Glomerular visceral epithelial cell (primary cell): ENCODE data around the gene OTUD3.
A peak's percentile ranks its signal among the peaks of the same experiment; 100 is the strongest.

ENCODE experiments used
- DNase-seq: peaks from one replicate; pipeline ENCODE4 v3.0.0-alpha.2; 2016; ENCODE audit errors: extremely low spot score

OTUD3 gene

DNA sequence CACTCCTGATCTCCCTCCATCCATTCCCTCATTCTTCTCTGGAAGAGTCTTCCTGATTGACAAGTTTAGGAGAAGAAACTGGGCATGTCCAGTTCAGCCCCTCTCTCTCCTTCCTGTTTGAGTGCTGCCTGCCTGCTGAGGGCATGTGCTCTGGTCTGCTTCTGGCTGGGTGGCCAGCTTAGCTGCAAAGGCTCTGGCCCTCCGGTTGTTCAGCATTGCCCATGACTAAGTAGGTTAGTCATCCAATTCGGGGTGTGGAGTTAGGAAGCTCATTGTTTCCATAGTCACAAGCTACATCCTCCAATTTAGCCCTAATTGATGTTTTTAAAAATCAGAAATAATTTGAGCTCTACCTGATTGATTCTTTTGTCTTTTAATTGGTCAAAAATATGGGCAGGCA, 66.8 kb downstream of the OTUD3 start:
- peak; percentile 18 for DNase-seq

DNA sequence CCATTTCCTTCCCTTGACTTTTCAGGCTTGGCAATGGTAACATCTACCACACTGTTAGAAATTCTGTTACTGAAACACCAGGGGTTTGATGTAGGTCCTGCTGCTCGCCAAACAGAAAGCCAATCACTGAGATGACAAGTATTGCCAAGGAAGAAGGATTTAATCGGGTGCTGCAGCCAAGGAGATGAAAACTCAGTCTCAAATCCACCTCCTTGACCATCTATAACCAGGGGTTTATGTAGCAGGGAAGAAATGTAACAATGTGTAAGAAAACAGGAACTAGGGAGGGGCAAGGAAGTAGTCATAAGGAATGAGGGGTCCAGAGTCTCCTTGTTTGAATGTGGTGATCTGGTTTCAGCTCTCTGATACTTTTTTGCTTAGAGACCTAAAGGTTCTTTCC, 71.9 kb downstream of the OTUD3 start:
- no peak for DNase-seq

DNA sequence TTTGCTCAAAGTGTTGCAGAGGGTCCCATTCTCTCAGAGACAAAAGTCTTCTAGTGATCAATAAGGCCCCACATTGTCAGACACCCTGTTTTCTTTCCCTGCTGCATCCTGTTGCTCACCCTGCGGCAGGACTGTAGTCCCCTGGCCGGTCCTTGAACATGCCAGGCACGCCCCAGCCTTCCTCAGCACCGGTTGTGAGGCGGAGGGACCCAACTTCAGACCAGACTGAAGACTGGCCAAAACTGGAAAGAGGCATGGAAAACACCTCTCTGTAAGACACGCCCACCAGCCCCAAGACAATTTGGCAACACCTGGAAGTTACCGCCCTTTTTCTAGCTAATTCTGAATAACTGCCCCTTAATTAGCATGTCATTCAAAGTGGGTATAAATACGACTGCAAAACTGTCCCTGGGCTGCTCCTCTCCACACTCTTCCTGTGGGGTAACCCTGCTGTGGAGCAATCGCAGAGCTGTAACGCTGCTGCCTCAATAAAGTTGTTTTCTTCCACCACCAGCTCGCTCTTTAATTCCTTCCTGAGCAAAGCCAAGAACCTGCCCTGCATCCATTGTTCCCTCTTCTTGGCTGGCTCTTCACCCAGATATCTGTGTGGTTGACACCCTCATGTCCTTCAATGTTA, 73.5 kb downstream of the OTUD3 start:
- no peak for DNase-seq

DNA sequence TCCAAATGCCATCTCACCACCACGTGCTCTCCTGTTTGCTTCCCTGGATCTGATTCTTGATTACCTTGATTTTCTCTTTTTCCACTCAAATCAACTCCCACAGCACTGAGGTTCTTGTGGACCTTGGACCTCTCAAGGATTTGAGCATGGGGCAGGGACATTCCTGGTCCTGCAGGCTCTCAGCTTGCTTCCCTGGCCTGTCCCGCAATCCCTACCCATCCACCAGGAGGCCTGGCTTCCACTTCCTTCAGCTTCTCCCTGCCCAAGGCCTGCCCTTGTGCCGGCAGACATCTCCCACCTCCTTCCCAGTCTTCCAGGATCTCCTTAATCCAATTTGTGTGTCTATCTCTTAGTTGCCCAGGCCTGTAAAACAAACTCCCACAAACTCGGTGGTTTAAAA, 75.6 kb downstream of the OTUD3 start:
- no peak for DNase-seq

DNA sequence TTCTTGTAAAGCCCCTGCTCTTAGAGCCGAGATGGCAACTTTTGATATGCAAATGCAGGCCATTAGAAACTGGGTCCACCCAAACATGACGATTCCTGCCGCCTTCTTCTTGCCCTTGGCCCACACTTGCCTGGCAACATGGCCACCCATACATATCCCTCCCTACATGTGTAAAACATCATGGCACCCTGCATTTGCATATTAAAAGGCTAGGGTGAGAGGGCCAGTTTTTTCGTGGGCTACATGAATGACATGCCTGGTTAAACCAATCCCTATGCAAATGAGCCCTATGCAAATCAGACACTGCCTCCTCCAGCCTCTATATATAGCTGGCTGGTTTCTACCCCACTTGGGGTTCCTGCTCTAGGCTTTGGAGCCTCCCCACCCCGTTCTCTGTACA, 78.4 kb downstream of the OTUD3 start:
- no peak for DNase-seq
